Occipital lobe (tissue), 2 donors: ENCODE measurements around the gene CFH. TPM values are rescaled to one million over a fixed set of nuclear protein-coding genes. Genes with fewer than 3 reads are reported as not detected.
"Not testable (repeated sequence)": the region's sequence is repeated elsewhere in the genome, so short reads cannot be mapped to it uniquely, and the experiment has no call there.

ENCODE experiments used
- DNase-seq: peaks from one replicate; lab custom pipeline; 2025; lab: John Stamatoyannopoulos, UW
- total RNA-seq: library from RNA; depleted of rRNA; stranded (reverse); fragments of >200 nt; gene quantifications from one replicate; pipeline ENCODE4 v1.2.3, GENCODE V29; 2014

CFH gene
- total RNA-seq, 1 donor from 2014 or later = 34.3 TPM

DNA sequence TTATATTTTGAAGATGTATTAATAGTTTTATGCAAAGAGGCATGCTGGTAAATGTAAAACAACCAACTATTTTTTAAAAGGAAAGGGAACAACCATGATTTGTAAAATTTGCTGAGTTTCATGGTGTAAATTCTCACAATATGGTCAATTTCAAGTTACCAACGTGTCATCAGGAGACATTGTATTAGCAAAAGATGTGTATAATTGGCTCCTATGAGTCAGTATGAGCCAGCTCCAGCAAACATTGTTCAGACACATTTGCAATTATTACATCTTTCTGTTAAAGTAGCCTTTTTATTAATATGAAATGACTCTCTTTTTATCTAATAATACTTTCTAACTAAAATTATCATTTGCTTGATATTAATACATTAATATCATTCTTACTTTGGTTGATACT lies 15.3 kb downstream of the CFH start:
- no peak for DNase-seq

DNA sequence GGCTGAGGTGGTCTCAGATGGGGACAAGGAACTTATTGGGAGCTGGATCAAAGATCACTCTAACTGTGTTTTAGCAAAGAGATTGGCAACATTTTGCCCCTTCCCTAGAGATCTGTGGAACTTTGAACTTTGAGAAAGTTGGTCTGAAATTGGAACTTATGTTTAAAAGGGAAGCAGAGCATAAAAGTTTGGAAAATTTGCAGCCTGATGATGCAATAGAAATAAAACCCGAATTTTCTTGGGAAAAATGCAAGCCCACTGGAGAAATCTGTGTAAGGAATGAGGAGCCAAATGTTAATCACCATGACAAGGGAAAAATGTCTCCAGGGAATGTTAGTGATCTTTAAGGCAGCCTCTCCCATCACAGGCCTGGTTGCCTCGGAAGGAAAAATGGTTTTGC lies 17.2 kb downstream of the CFH start:
- no peak for DNase-seq

DNA sequence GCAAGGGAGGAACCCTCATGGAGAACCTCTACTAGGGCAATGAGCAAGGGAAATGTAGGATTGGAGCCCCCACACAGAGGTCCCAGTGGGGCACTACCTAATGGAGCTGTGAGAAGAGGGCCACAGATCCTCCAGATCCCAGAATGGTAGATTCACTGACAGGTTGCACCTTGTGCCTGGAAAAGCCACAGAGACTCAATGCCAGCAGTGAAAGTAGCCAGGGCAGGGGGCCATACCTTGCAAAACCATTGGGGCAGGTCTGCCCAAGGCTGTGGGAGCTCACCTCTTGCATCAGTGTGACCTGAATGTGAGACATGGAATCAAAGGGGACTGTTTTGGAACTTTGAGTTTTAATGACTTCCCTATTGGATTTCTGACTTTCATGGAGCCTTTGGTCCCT lies 17.9 kb downstream of the CFH start:
- no peak for DNase-seq

DNA sequence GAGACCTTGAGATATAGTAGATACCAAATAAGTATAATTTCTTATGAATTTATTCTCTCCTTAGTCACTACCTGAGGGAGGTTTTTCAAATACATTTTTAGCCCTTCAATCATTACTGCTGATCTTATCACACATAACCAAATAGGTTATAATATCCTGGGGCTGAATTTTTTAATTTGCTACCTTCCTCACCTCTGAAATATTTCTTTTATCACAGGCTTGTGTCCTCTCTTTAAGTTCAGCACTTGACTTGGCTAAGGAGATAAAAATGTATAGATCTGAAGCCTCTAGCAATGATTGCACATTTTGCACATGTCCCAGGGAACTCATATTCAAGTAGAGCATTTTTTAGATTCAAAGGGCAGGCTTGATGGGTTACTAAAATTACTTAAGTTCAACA lies 23.1 kb downstream of the CFH start:
- DNase-seq = no peak

- no peak for DNase-seq
Observed at GRCh38 chr1:196677781-196678509, 26.1 kb downstream of the CFH start.

DNA sequence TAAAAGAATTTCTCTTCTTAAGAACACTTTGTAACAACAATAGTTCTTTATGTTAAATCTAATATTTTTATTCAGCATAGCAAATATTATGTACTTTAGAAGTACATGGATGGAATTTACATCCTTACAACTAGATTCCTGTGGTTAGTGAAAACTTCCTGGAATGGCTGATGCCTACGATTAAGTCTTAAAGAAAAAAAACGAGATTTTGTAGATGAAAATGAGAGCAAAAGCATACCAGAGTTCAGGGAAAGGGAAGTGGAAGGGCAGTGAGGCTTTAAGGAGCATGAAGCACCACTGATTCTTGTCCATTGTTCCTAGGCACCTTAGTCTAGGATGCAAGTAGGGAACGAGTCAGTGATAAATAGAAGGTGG lies 26.7 kb downstream of the CFH start:
- no peak for DNase-seq

- DNase-seq = no peak
Observed at GRCh38 chr1:196680107-196680506, 28.3 kb downstream of the CFH start.

- no peak for DNase-seq
Observed at GRCh38 chr1:196684476-196684875, 32.6 kb downstream of the CFH start.

GRCh38 chr1:196685506-196685905 lies 33.7 kb downstream of the CFH start:
- no peak for DNase-seq

DNA sequence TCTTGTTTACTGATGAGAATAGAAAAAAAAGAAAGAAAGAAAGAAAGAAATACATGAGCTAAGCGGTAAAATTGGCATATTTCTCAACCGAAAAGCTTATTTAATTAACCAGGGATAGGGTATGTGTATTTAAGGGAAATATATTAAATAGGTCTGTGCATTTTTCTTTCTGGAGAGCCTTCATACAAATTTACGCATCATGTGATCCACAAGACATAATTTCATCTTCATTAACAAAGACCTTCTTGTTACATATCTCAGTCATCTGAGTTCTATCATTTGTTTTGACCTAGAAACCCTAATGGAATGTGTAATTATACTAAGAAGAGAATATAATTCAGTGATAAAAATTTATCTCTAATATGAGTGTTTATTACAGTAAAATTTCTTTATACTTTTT lies 37.2 kb downstream of the CFH start:
- DNase-seq = no peak

- DNase-seq = no peak
Observed at GRCh38 chr1:196690582-196690981, 38.7 kb downstream of the CFH start.

- no peak for DNase-seq
Observed at GRCh38 chr1:196698993-196699392, 47.1 kb downstream of the CFH start.

DNA sequence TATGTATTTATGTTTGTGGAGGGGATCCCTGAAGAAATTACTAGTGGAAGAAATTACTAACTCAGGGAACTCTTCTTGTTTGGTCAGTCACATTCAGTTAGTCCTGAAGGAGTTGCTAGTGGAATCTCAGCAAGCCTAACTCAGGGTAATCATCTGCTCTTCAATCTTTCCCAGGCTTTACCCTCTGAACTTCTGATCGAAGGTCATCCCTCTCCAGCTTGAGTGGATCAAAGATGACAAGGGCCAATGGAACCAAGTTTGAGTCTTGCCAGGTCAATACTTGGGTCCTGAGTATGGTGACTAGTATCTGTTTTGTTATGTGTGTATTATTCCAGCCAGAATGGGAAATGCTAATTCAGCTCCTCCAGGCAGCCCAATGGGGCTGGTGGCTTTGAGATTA lies 49.3 kb downstream of the CFH start:
- no peak for DNase-seq

- not testable (repeated sequence) for DNase-seq
Observed at GRCh38 chr1:196709892-196710291, 58.0 kb downstream of the CFH start.

DNA sequence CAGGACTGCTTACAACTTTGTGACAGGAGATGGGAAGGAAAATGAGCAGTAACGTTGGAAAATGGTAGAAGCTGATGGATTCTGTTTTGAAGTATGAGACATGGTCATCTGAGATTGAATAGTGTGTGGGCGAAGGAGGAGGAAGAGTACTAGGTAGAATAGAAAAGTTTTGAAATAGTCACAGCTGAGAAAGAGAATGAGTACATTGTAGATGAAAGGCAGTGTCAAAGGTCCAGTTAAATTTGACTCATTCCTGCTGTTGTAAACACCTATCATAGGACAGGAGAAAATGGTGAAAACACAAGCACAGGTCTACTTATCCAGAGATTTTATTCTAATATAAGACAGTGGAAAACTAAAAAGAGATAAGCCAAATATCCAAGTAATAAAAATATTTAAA lies 66.0 kb downstream of the CFH start:
- DNase-seq = no peak

GRCh38 chr1:196723325-196724185 lies 71.7 kb downstream of the CFH start:
- no peak for DNase-seq

DNA sequence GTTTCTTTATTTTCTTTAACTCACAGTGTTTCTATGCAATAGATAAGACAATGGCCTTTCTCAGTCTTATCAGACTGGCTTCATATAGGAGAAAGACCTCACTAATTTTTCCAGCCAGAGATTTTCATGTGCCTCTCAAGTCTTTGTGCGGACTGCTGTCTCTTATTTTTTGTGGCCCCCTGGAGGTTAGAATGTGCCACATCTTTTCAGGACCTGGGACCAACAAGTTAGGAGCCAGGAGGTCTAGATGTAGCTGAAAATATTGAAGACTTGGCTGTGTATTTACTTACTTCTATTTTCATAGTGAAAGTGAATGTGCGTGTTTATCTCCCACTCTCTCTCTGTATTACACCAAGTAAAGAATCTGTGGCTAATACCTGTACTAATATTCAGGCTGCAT lies 80.7 kb downstream of the CFH start:
- DNase-seq = no peak

DNA sequence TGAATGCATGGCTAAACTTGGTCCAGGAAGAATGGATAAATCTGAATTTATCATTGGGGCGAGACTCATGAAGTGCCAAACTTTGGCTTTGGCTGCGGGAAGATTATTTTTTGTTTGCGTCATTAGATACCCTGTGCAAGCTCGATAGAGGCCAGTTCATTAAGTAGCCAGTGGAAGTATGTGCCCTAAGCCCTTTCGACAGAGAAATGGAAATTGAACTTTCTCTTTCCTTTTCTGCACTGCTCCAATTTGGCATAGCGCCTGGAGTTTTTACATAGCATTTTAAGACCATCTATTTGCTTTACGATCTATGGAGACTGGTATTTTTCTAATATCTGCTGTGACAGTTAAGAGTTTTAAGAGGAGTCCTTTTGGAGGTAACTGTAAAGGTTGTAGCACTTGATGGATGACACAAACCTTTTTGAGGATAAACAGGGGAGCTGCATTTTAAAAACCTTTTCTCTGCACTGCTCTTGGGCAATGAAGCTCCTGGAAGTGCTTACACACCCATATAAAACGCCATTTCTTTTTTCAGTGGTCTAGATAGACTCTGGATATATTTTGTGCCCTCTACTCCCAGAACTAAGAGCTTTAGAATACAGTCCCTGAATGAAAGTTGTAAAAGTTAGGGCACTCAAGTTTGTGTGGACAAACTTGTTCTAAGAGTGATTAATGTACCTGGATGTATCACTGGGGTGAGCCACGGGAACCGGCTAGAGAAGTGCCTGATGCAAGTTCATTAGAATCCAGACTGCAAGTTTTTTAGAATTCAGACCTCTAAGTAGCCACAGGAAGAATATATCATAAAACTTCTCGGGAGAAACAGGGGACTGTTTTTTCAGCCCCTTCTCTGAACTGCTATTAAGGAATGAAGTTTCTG lies 81.5 kb downstream of the CFH start:
- DNase-seq = no peak

- DNase-seq = no peak
Observed at GRCh38 chr1:196734006-196734405, 82.2 kb downstream of the CFH start.

DNA sequence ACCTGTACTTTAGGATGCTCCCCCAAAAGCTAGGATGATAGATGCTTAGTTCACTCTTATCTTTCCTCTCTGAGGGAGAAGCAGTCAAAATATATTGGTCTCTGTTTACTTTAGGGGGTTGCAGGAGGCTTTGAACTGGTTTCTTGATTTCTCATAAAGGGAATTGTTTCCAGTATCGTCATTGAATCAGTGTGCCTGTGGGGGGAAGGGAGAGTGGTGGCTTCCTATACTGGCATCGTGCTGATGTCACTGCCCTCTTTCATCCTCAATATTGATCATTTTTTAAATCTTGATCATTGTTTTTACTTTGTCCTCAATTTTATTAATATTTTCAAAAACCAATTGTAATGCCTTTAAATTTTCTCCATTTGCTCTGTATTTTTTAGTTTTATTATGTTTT lies 82.6 kb downstream of the CFH start:
- DNase-seq = no peak

DNA sequence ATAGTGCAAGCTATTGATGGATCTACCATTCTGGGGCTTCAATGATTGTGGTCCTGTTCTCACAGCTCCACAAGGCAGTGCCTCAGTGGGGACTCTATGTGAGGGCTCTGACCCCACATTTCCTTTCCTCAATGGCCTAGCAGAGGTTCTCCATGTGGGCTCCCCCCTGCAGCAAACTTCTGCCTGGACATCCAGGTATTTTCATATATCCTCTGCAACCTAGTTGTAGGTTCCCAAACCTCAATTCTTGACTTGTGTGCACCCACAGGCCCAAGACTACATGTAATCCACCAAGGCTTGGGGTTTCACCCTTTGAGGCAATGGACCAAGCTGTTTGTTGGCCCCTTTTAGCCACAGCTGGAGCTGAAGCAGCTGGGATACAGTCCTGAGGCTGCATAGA lies 86.9 kb downstream of the CFH start:
- DNase-seq = no peak

GRCh38 chr1:196743244-196743643 lies 91.4 kb downstream of the CFH start:
- not testable (repeated sequence) for DNase-seq
